H9 (cell line): ENCODE results near the gene ATPAF1. TPM values are rescaled to one million over a fixed set of nuclear protein-coding genes. Genes with fewer than 3 reads are reported as not detected.
"Not testable (repeated sequence)": the region's sequence is repeated elsewhere in the genome, so short reads cannot be mapped to it uniquely, and the experiment has no call there.

Experiments used
- DNase-seq: peaks from one replicate; pipeline ENCODE4 v3.0.0-alpha.2; 2017
- H2AFZ ChIP-seq: one replicate; pipeline ENCODE4 v1.6.1; 2013; ENCODE audit warnings: mild to moderate bottlenecking, low read length, control low read depth, moderate library complexity
- H2AK5ac ChIP-seq: 2 replicates; pipeline ENCODE4 v1.6.1; 2013; ENCODE audit warnings: low read length, control low read depth, mixed read lengths; ENCODE audit not compliant: insufficient read length
- H2BK120ac ChIP-seq: one replicate; pipeline ENCODE4 v1.6.1; 2013; ENCODE audit warnings: low read depth, mild to moderate bottlenecking, low read length, control low read depth, inconsistent platforms; ENCODE audit not compliant: poor library complexity, severe bottlenecking
- H2BK12ac ChIP-seq: 2 replicates; pipeline ENCODE4 v1.6.1; 2013; ENCODE audit warnings: low read length, control low read depth, mixed read lengths, low read depth; ENCODE audit not compliant: insufficient read length
- H2BK15ac ChIP-seq: 2 replicates; pipeline ENCODE4 v1.6.1; 2013; ENCODE audit warnings: low read depth, low read length, control low read depth
- H2BK20ac ChIP-seq: one replicate; pipeline ENCODE4 v1.6.1; 2013; ENCODE audit warnings: low read depth, mild to moderate bottlenecking, low read length, control low read depth, inconsistent platforms; ENCODE audit not compliant: poor library complexity, severe bottlenecking
- H2BK5ac ChIP-seq: 2 replicates; pipeline ENCODE4 v1.6.1; 2013; ENCODE audit warnings: low read length, control low read depth, mixed read lengths; ENCODE audit not compliant: insufficient read length
- H3K14ac ChIP-seq: 2 replicates; pipeline ENCODE4 v1.6.1; 2013; ENCODE audit warnings: low read length, control low read depth; ENCODE audit not compliant: insufficient read depth
- H3K18ac ChIP-seq: 2 replicates; pipeline ENCODE4 v1.6.1; 2013; ENCODE audit warnings: low read depth, mild to moderate bottlenecking, mixed read lengths, low read length, control low read depth; ENCODE audit not compliant: insufficient read length
- H3K23ac ChIP-seq: 2 replicates; pipeline ENCODE4 v1.6.1; 2013; ENCODE audit warnings: low read length, control low read depth, mixed read lengths, low read depth; ENCODE audit not compliant: insufficient read length
- H3K23me2 ChIP-seq: 2 replicates; pipeline ENCODE4 v1.6.1; 2013; ENCODE audit warnings: low read depth, mild to moderate bottlenecking, mixed read lengths, low read length, control low read depth; ENCODE audit not compliant: insufficient read length, poor library complexity, severe bottlenecking
- H3K27ac ChIP-seq: 2 replicates; pipeline ENCODE4 v1.5.1; 2013; ENCODE audit warnings: low read length, control low read depth, mixed read lengths, low read depth; ENCODE audit not compliant: insufficient read length
- H3K27me3 ChIP-seq: 2 replicates; pipeline ENCODE4 v1.6.1; 2013; ENCODE audit warnings: low read length, control low read depth, inconsistent platforms; ENCODE audit not compliant: insufficient read depth
- H3K4ac ChIP-seq: 2 replicates; pipeline ENCODE4 v1.6.1; 2013; ENCODE audit warnings: low read depth, mild to moderate bottlenecking, control low read depth, inconsistent platforms, low read length, moderate library complexity
- H3K4me1 ChIP-seq: 2 replicates; pipeline ENCODE4 v1.6.1; 2013; ENCODE audit warnings: low read length, control low read depth, inconsistent platforms; ENCODE audit not compliant: insufficient read depth
- H3K4me2 ChIP-seq: 2 replicates; pipeline ENCODE4 v1.6.1; 2013; ENCODE audit warnings: low read length, control low read depth, mixed read lengths; ENCODE audit not compliant: insufficient read length, insufficient read depth
- H3K56ac ChIP-seq: 2 replicates; pipeline ENCODE4 v1.6.1; 2013; ENCODE audit warnings: low read depth, mild to moderate bottlenecking, mixed read lengths, low read length, control low read depth; ENCODE audit not compliant: insufficient read length
- H3K79me1 ChIP-seq: 2 replicates; pipeline ENCODE4 v1.6.1; 2013; ENCODE audit warnings: low read depth, mild to moderate bottlenecking, moderate library complexity, low read length, control low read depth, inconsistent platforms; ENCODE audit not compliant: insufficient read depth, poor library complexity, severe bottlenecking
- H3K79me2 ChIP-seq: 2 replicates; pipeline ENCODE4 v1.6.1; 2013; ENCODE audit warnings: low read length, control low read depth, inconsistent platforms; ENCODE audit not compliant: insufficient read depth
- H3K9ac ChIP-seq: 2 replicates; pipeline ENCODE4 v1.6.1; 2013; ENCODE audit warnings: low read length, control low read depth, mixed read lengths; ENCODE audit not compliant: insufficient read length; ENCODE audit errors: extremely low read depth
- H3K9me3 ChIP-seq: one replicate; pipeline ENCODE4 v1.6.1; 2013; ENCODE audit warnings: low read depth, low read length, inconsistent platforms; ENCODE audit not compliant: control insufficient read depth
- H3T11ph ChIP-seq: one replicate; pipeline ENCODE4 v1.6.1; 2013; ENCODE audit warnings: mild to moderate bottlenecking, low read length, control low read depth, inconsistent platforms
- H4K20me1 ChIP-seq: one replicate; pipeline ENCODE4 v1.6.1; 2013; ENCODE audit not compliant: control insufficient read depth, insufficient read length, insufficient read depth
- H4K5ac ChIP-seq: 2 replicates; pipeline ENCODE4 v1.6.1; 2013; ENCODE audit warnings: low read depth, mild to moderate bottlenecking, mixed read lengths, low read length, control low read depth; ENCODE audit not compliant: insufficient read length
- H4K8ac ChIP-seq: replicated peaks from 2 replicates; pipeline ENCODE4 v1.6.1; 2013; ENCODE audit warnings: low read length, control low read depth, mixed read lengths, low read depth; ENCODE audit not compliant: insufficient read length
- H4K91ac ChIP-seq: 2 replicates; pipeline ENCODE4 v1.6.1; 2013; ENCODE audit warnings: low read depth, mild to moderate bottlenecking, moderate library complexity, mixed read lengths, low read length, control low read depth; ENCODE audit not compliant: insufficient read length
- H3K27ac Mint-ChIP-seq, 3 experiments: 2 replicates in 2 of 3; 3 replicates in 1 of 3; pipeline ENCODE4 v1.8.0; 2020 to 2021; ENCODE audit warnings: mixed read lengths in 3 of 3, mild to moderate bottlenecking in 1 of 3, moderate library complexity in 1 of 3
- H3K27me3 Mint-ChIP-seq: 2 replicates; pipeline ENCODE4 v1.8.0; 2021; ENCODE audit warnings: low read depth, mild to moderate bottlenecking, moderate library complexity, mixed read lengths
- H3K36me3 Mint-ChIP-seq, 3 experiments: 2 replicates in 2 of 3; 3 replicates in 1 of 3; pipeline ENCODE4 v1.8.0; 2020 to 2021; ENCODE audit warnings: low read depth in 3 of 3, mixed read lengths in 3 of 3; ENCODE audit not compliant: insufficient read depth in 1 of 3
- H3K4me1 Mint-ChIP-seq, 2 experiments: 2 replicates each; pipeline ENCODE4 v1.8.0; 2020; ENCODE audit warnings: mixed read lengths in 2 of 2
- H3K4me3 Mint-ChIP-seq, 2 experiments: 2 replicates in 1 of 2; 3 replicates in 1 of 2; pipeline ENCODE4 v1.8.0; 2020 to 2021; ENCODE audit warnings: mild to moderate bottlenecking in 2 of 2, mixed read lengths in 2 of 2, moderate library complexity in 1 of 2
- H3K9me3 Mint-ChIP-seq, 2 experiments: 2 replicates in 1 of 2; 3 replicates in 1 of 2; pipeline ENCODE4 v1.8.0; 2020; ENCODE audit warnings: mild to moderate bottlenecking in 2 of 2, mixed read lengths in 2 of 2, moderate library complexity in 1 of 2
- CTCF ChIP-seq: fragments of 200-600 bp; sonication (generic); conservative IDR thresholded peaks from 3 replicates; pipeline ENCODE4 v1.8.0; 2021; ENCODE audit warnings: antibody characterized with exemption, mild to moderate bottlenecking
- WGBS: extraction: QIAGEN DNeasy Blood & Tissue Kit; methylation state at CpG from one replicate; pipeline ENCODE4 v1.1.7; 2013; ENCODE audit warnings: missing lambda C conversion rate, low lambda C conversion rate, mixed read lengths; ENCODE audit not compliant: insufficient read length; ENCODE audit errors: extremely low coverage; 5-methylcytosine and 5-hydroxymethylcytosine counted together
- total RNA-seq: library from RNA; stranded (reverse); gene quantifications from 2 replicates; pipeline ENCODE4 v1.2.1, GENCODE V29; 2021

The ATPAF1 gene
- total RNA-seq, 1 experiment from 2014 or later, result 57.3 TPM

GRCh38 chr1:46665983-46666382 is 2.2 kb downstream of the ATPAF1 start:
- Histone ChIP-seq H2BK12ac (no peak overlapping the region), H3K9ac (no peak overlapping the region), H4K5ac (no peak overlapping the region), H3K4me2 (peak overlapping the region; percentile 81), H4K8ac (no peak overlapping the region), H3K9me3 (no peaks in the 10 kb centered on the region), H4K91ac (no peak overlapping the region), H3K18ac (no peak overlapping the region), H3K27ac (no peak overlapping the region), H3K23ac (no peak overlapping the region), H2BK5ac (no peak overlapping the region), H3K4ac (no peak overlapping the region), H2AK5ac (no peak overlapping the region), H3K79me1 (no peaks in the 10 kb centered on the region), H3K4me1 (no peaks in the 10 kb centered on the region; the same call in 1 of the 2 replicates), H3K56ac (no peak overlapping the region), H2BK120ac (no peak overlapping the region), H2AFZ (no peak overlapping the region), H3K79me2 (no peaks in the 10 kb centered on the region), H3K27me3 (no peaks in the 10 kb centered on the region), H2BK20ac (no peak overlapping the region), H3K23me2 (peaks cover 10% of the 10 kb centered on the region), H4K20me1 (no peaks in the 10 kb centered on the region), H2BK15ac (no peak overlapping the region), H3K14ac (no peak overlapping the region), H3T11ph (no peak overlapping the region)
- Mint-ChIP-seq H3K36me3 (peaks cover 10 to 25% (median 24%) of the 10 kb centered on the region in 3 experiments; a peak in 6 of 7 replicates), H3K27me3 (no peaks in the 10 kb centered on the region), H3K4me1 (peaks cover 21 to 22% of the 10 kb centered on the region in 2 experiments), H3K27ac (peak overlapping the region in 1 of 3 experiments; percentile 56; a peak in 2 of 7 replicates), H3K4me3 (peak overlapping the region in 1 of 2 experiments; percentile 7; a peak in 3 of 5 replicates), H3K9me3 (no peaks in the 10 kb centered on the region; a peak in 1 of 5 replicates)
- DNase-seq, result no peak
- TF ChIP-seq CTCF, result peak; percentile 44; the same call in 2 of the 3 replicates
- no CpG with 5 or more reads among the region's 2 CpGs for WGBS

DNA sequence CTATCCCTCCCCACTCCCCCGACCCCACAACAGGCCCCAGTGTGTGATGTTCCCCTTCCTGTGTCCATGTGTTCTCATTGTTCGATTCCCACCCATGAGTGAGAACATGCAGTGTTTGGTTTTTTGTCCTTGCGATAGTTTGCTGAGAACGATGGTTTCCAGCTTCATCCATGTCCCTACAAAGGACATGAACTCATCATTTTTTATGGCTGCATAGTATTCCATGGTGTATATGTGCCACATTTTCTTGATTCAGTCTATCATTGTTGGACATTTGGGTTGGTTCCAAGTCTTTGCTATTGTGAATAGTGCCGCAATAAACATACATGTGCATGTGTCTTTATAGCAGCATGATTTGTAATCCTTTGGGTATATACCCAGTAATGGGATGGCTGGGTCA is 5.2 kb downstream of the ATPAF1 start:
- not testable (repeated sequence) for H3K23me2 ChIP-seq, H3K9me3 ChIP-seq, H3K4me3 Mint-ChIP-seq, H3K4ac ChIP-seq, H3K23ac ChIP-seq, H2BK120ac ChIP-seq, H3K27me3 ChIP-seq, H2BK20ac ChIP-seq, H3K79me2 ChIP-seq, H4K5ac ChIP-seq, H2AFZ ChIP-seq, H3K9me3 Mint-ChIP-seq, H2BK5ac ChIP-seq, H3K4me2 ChIP-seq, H3K27ac Mint-ChIP-seq, H3K4me1 ChIP-seq, H3K14ac ChIP-seq, H2BK12ac ChIP-seq, H3K9ac ChIP-seq, H4K91ac ChIP-seq, H3K27me3 Mint-ChIP-seq, H3K79me1 ChIP-seq, DNase-seq, H4K20me1 ChIP-seq, H3K56ac ChIP-seq, H3K27ac ChIP-seq, H4K8ac ChIP-seq, H2AK5ac ChIP-seq, H3T11ph ChIP-seq, H2BK15ac ChIP-seq, H3K18ac ChIP-seq
- no CpG with 5 or more reads among the region's 5 CpGs for WGBS
- peaks cover 21 to 22% of the 10 kb centered on the region in 2 experiments for H3K4me1 Mint-ChIP-seq
- peaks cover 10 to 31% (median 31%) of the 10 kb centered on the region in 3 experiments; a peak in 6 of 7 replicates for H3K36me3 Mint-ChIP-seq
